SU-DHL-6 (cell line): Measurements from ENCODE around the gene OTULIN.

Experiments
- H2AFZ ChIP-seq: fragments of 200-600 bp; sonication (generic); 2 replicates; pipeline ENCODE4 v1.6.1; 2014; ENCODE audit warnings: low read depth, mild to moderate bottlenecking, moderate library complexity, mixed read lengths, antibody characterized with exemption, low read length; ENCODE audit not compliant: severe bottlenecking
- H3F3A ChIP-seq: fragments of 200-600 bp; shearing (Covaris generic); 2 replicates; pipeline ENCODE4 v1.6.0; 2016; ENCODE audit warnings: antibody characterized with exemption, mild to moderate bottlenecking; ENCODE audit not compliant: insufficient read depth
- H3K27ac ChIP-seq: fragments of 200-600 bp; sonication (generic); 2 replicates; pipeline ENCODE4 v1.5.1; 2016; ENCODE audit warnings: low read depth, mild to moderate bottlenecking, low read length, moderate library complexity, mixed read lengths
- H3K27me3 ChIP-seq: fragments of 200-600 bp; sonication (generic), shearing (Covaris generic); 2 replicates; pipeline ENCODE4 v1.6.0; 2014; ENCODE audit warnings: mild to moderate bottlenecking, low read length
- H3K36me3 ChIP-seq: fragments of 200-600 bp; sonication (generic); 2 replicates; pipeline ENCODE4 v1.6.1; 2014; ENCODE audit warnings: mild to moderate bottlenecking, low read length, mixed read lengths
- H3K4me2 ChIP-seq: fragments of 300-600, 200-600 bp; shearing (Covaris generic), sonication (generic); 2 replicates; pipeline ENCODE4 v1.6.0; 2014; ENCODE audit warnings: low read length, low read depth, mild to moderate bottlenecking; ENCODE audit not compliant: poor library complexity, severe bottlenecking
- H3K4me3 ChIP-seq: fragments of 200-600 bp; sonication (generic); 2 replicates; pipeline ENCODE4 v1.5.1; 2014; ENCODE audit warnings: antibody characterized with exemption, low read length, mild to moderate bottlenecking, mixed read lengths; ENCODE audit not compliant: insufficient read depth, poor library complexity, severe bottlenecking
- H3K79me2 ChIP-seq: fragments of 200-600 bp; sonication (generic); 2 replicates; pipeline ENCODE4 v1.6.1; 2014; ENCODE audit warnings: mild to moderate bottlenecking, low read length, moderate library complexity; ENCODE audit not compliant: insufficient read depth
- H3K9ac ChIP-seq: fragments of 200-600 bp; sonication (generic); 2 replicates; pipeline ENCODE4 v1.7.0; 2014; ENCODE audit warnings: mild to moderate bottlenecking, low read length
- H3K9me2 ChIP-seq: fragments of 200-600 bp; sonication (generic); replicated peaks from 2 replicates; pipeline ENCODE4 v1.6.1; 2014; ENCODE audit warnings: low read length; ENCODE audit not compliant: insufficient read depth
- H3K9me3 ChIP-seq: fragments of 200-600 bp; sonication (generic); 2 replicates; pipeline ENCODE4 v1.6.1; 2014; ENCODE audit warnings: low read length, mixed read lengths; ENCODE audit not compliant: insufficient read depth
- H4K20me1 ChIP-seq: fragments of 200-600 bp; sonication (generic); 2 replicates; pipeline ENCODE4 v1.6.1; 2014; ENCODE audit warnings: low read depth, mild to moderate bottlenecking, antibody characterized with exemption, low read length, moderate library complexity, mixed read lengths
- CTCF ChIP-seq: fragments of 200-600 bp; sonication (generic); IDR thresholded peaks from one replicate; pipeline ENCODE4 v1.5.1; 2017; ENCODE audit warnings: antibody characterized with exemption, mild to moderate bottlenecking, low read length, moderate library complexity; ENCODE audit not compliant: insufficient read depth, poor library complexity, severe bottlenecking
- EZH2phosphoT487 ChIP-seq: fragments of 200-600 bp; sonication (generic), shearing (Covaris generic); conservative IDR thresholded peaks from 2 replicates; pipeline ENCODE4 v1.6.1; 2018; ENCODE audit warnings: mild to moderate bottlenecking, antibody characterized with exemption, low read length, moderate library complexity, mixed read lengths

Gene OTULIN

DNA sequence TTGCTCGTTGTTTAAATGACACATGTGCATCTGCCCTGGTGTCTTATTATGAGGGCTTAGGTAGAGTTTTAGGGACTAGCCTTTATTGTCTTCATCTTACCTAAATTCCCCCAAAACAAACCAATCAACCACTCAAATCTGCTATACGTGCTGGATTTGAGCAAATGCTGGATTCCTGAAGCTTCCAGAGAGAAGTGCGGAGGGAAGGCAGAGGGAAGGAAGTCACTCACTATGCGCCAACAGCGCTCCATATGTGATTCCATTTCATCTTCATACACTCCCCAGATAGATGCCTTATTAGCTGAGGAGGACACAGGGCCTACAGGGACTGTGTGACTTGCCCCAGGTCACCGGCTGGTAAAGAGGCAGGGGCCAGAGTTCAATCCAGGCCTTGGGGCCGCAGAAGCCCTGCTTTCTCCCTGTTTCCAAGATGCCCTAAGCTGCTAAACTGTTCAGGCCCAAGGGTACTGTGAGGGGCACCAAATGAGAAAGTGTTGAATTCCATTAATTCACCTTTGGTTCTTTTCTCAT, 63.5 kb downstream of the OTULIN start:
- Histone ChIP-seq H3F3A (no peaks in the 10 kb centered on the region), H3K27ac (no peak overlapping the region), H3K36me3 (no peaks in the 10 kb centered on the region), H3K9me3 (no peaks in the 10 kb centered on the region), H3K79me2 (no peaks in the 10 kb centered on the region), H3K4me3 (no peak overlapping the region), H3K9ac (no peak overlapping the region), H4K20me1 (no peaks in the 10 kb centered on the region), H2AFZ (no peak overlapping the region), H3K27me3 (no peaks in the 10 kb centered on the region), H3K9me2 (no peaks in the 10 kb centered on the region), H3K4me2 (no peak overlapping the region)
- no peak for TF ChIP-seq EZH2phosphoT487
- no peak for TF ChIP-seq CTCF

- Histone ChIP-seq H3K27ac (no peak overlapping the region), H3K4me2 (no peak overlapping the region), H3K9me3 (no peaks in the 10 kb centered on the region), H3K27me3 (no peaks in the 10 kb centered on the region), H2AFZ (no peak overlapping the region), H3K9ac (no peak overlapping the region), H3K36me3 (no peaks in the 10 kb centered on the region; the same call in 1 of the 2 replicates), H3K9me2 (no peaks in the 10 kb centered on the region), H4K20me1 (no peaks in the 10 kb centered on the region), H3F3A (no peaks in the 10 kb centered on the region), H3K79me2 (no peaks in the 10 kb centered on the region), H3K4me3 (no peak overlapping the region)
- no peak for TF ChIP-seq EZH2phosphoT487
- no peak for TF ChIP-seq CTCF
Measured at GRCh38 chr5:14728459-14728938, 64.0 kb downstream of the OTULIN start.

DNA sequence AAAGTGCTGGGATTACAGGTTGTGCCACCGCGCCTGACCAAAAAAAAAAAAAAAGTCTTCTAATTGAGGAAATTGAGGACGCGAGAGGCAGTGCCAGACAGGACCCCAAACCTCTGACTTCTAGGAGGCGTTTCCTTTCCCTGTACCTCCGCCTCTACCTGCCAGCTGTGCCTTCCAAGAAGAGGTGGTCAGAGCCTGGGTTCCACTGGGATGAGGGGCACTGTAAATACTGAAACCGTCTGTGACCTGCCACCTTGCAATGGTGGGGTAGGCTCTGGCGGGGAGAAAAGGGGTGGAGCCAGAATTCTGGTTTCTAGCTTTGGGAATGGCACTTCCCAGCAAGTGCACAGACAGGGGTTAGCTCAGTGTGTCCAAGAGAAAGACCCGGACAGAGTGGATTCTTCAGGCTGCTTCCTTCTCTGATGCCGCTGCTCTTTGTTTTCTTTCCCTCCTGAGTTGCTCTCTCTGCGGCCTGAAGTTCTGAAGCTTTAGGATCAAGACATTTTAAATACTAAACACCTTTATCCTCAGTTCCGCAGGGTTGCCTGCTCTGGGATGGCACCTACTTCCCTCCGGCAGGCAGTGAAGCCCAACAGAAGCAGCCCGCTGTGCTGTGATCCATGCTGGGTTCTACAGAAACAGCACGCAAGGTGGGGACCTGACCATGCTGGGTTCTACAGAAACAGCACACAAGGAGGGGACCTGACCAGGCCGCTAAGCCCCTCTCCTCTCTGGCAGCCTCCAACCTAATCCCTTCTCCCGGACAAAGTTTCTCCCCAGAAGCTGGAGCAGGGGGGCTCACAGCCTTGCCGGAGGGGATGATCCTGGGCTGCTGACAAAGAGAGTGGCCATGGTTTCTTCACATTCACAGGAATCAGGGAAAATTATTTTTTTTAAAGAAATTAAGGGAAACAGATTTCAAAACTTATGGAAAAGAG, 65.2 kb downstream of the OTULIN start:
- H3F3A ChIP-seq, result no peaks in the 10 kb centered on the region
- H2AFZ ChIP-seq, result no peak overlapping the region
- no peaks in the 10 kb centered on the region for H3K9me3 ChIP-seq
- H3K79me2 ChIP-seq, result no peaks in the 10 kb centered on the region
- H4K20me1 ChIP-seq, result no peaks in the 10 kb centered on the region
- H3K27ac ChIP-seq, result no peak overlapping the region
- H3K36me3 ChIP-seq, result peaks cover under 1% of the 10 kb centered on the region; the same call in 1 of the 2 replicates
- no peak overlapping the region for H3K4me2 ChIP-seq
- H3K9me2 ChIP-seq, result no peaks in the 10 kb centered on the region
- H3K4me3 ChIP-seq, result no peak overlapping the region
- H3K9ac ChIP-seq, result no peak overlapping the region
- no peak for TF ChIP-seq CTCF
- TF ChIP-seq EZH2phosphoT487, result no peak
- no peaks in the 10 kb centered on the region for H3K27me3 ChIP-seq
